Fibroblast of skin of scalp (primary cell): ENCODE data around the gene LDLRAD1.
"Not testable (repeated sequence)": the region's sequence is repeated elsewhere in the genome, so short reads cannot be mapped to it uniquely, and the experiment has no call there.

Experiments
- DNase-seq: peaks from one replicate; pipeline ENCODE4 v3.0.0-alpha.2; 2013

LDLRAD1 gene

GRCh38 chr1:54016343-54017282, 1.4 kb downstream of the LDLRAD1 start:
- no peak for DNase-seq

- DNase-seq: no peak
Observed at GRCh38 chr1:54014009-54014629, 3.9 kb downstream of the LDLRAD1 start.

GRCh38 chr1:54013393-54014008, 4.5 kb downstream of the LDLRAD1 start:
- DNase-seq: no peak

- no peak for DNase-seq
Observed at GRCh38 chr1:54012863-54013262, 5.1 kb downstream of the LDLRAD1 start.

GRCh38 chr1:54012008-54012325, 6.0 kb downstream of the LDLRAD1 start:
- no peak for DNase-seq

GRCh38 chr1:54011316-54012007, 6.5 kb downstream of the LDLRAD1 start:
- DNase-seq: no peak

- no peak for DNase-seq
Observed at GRCh38 chr1:54010415-54011117, 7.4 kb downstream of the LDLRAD1 start.

GRCh38 chr1:54009406-54009805, 8.6 kb downstream of the LDLRAD1 start:
- DNase-seq: no peak

GRCh38 chr1:54008876-54009275, 9.1 kb downstream of the LDLRAD1 start:
- DNase-seq: no peak

- DNase-seq: no peak
Observed at GRCh38 chr1:54007613-54008012, 10.4 kb downstream of the LDLRAD1 start.

GRCh38 chr1:54006508-54006907, 11.5 kb downstream of the LDLRAD1 start:
- DNase-seq: no peak

- no peak for DNase-seq
Observed at GRCh38 chr1:54004481-54005049, 13.4 kb downstream of the LDLRAD1 start.

- not testable (repeated sequence) for DNase-seq
Observed at GRCh38 chr1:54003750-54004480, 14.1 kb downstream of the LDLRAD1 start.

- DNase-seq: no peak
Observed at GRCh38 chr1:54003249-54003646, 14.7 kb downstream of the LDLRAD1 start.

- DNase-seq: no peak
Observed at GRCh38 chr1:54002544-54003248, 15.3 kb downstream of the LDLRAD1 start.

GRCh38 chr1:54001591-54001990, 16.4 kb downstream of the LDLRAD1 start:
- no peak for DNase-seq

- DNase-seq: no peak
Observed at GRCh38 chr1:53999920-54000319, 18.1 kb downstream of the LDLRAD1 start.

GRCh38 chr1:53998223-53998622, 19.8 kb downstream of the LDLRAD1 start:
- DNase-seq: no peak

GRCh38 chr1:53995683-53996082, 22.3 kb downstream of the LDLRAD1 start:
- DNase-seq: no peak

- not testable (repeated sequence) for DNase-seq
Observed at GRCh38 chr1:53994516-53994915, 23.5 kb downstream of the LDLRAD1 start.
